A673 (cell line): ENCODE data around the gene PNLIPRP3. TPM values are rescaled to one million over a fixed set of nuclear protein-coding genes. Genes with fewer than 3 reads are reported as not detected.

Experiments used
- BruUV-seq: library from RNA; stranded (reverse); fragments of 400-500 nt; replicated peaks from 2 replicates; lab custom pipeline; 2021; lab: Mats Ljungman, UMichigan
- CTCF ChIA-PET: fragments of 300-600 bp; sonication (Branson Sonifier 250); formaldehyde crosslinking; loops from one replicate; lab custom pipeline; 2022; ENCODE audit warnings: antibody characterized with exemption; lab: Charles Lee
- POLR2A ChIA-PET: fragments of 300-600 bp; sonication (Branson Sonifier 250); formaldehyde crosslinking; loops from one replicate; lab custom pipeline; 2022; ENCODE audit warnings: antibody characterized with exemption; ENCODE audit not compliant: low non-redundant PET; lab: Charles Lee
- DNase-seq: peaks from one replicate; pipeline ENCODE4 v3.0.0-alpha.2; 2015; ENCODE audit warnings: low spot score
- H3K27ac ChIP-seq: fragments of 200-600 bp; sonication (generic); 2 replicates; pipeline ENCODE4 v1.5.1; 2016; ENCODE audit warnings: mixed run types, low read depth, mild to moderate bottlenecking, mixed read lengths, antibody characterized with exemption, low read length; ENCODE audit not compliant: poor library complexity, severe bottlenecking
- H3K27me3 ChIP-seq: fragments of 200-600 bp; sonication (generic); replicated peaks from 2 replicates; pipeline ENCODE4 v1.6.1; 2017; ENCODE audit warnings: mixed run types, low read depth, mild to moderate bottlenecking, mixed read lengths, antibody characterized with exemption, low read length; ENCODE audit not compliant: insufficient read depth, poor library complexity
- H3K36me3 ChIP-seq: fragments of 200-600 bp; sonication (generic); 2 replicates; pipeline ENCODE4 v1.6.1; 2016; ENCODE audit warnings: mixed run types, mild to moderate bottlenecking, mixed read lengths, antibody characterized with exemption, low read length; ENCODE audit not compliant: insufficient read depth, poor library complexity, severe bottlenecking
- H3K4me1 ChIP-seq: fragments of 200-600 bp; sonication (generic); 2 replicates; pipeline ENCODE4 v1.6.1; 2017; ENCODE audit warnings: mixed run types, mild to moderate bottlenecking, mixed read lengths, antibody characterized with exemption, low read length; ENCODE audit not compliant: insufficient read depth, poor library complexity, severe bottlenecking
- H3K4me3 ChIP-seq: fragments of 200-600 bp; sonication (generic); 2 replicates; pipeline ENCODE4 v1.5.1; 2016; ENCODE audit warnings: low read depth, mixed run types, mild to moderate bottlenecking, mixed read lengths, low read length; ENCODE audit not compliant: poor library complexity, severe bottlenecking
- H3K9me3 ChIP-seq: fragments of 200-600 bp; sonication (generic); 2 replicates; pipeline ENCODE4 v1.6.1; 2016; ENCODE audit warnings: mixed run types, low read depth, mild to moderate bottlenecking, mixed read lengths, antibody characterized with exemption, low read length; ENCODE audit not compliant: poor library complexity, severe bottlenecking
- EZH2 ChIP-seq: fragments of 200-600 bp; sonication (generic); IDR thresholded peaks from 2 replicates; pipeline ENCODE4 v1.6.1; 2017; ENCODE audit warnings: borderline replicate concordance, low read depth, mild to moderate bottlenecking, mixed read lengths, antibody characterized with exemption, low read length; ENCODE audit not compliant: poor library complexity, severe bottlenecking
- intact Hi-C: fragments of 100-400 bp; cut with micrococcal nuclease; formaldehyde crosslinking; loops from one replicate; pipeline ENCODE4 v1.10.0; 2022; ENCODE audit not compliant: unreplicated experiment
- total RNA-seq: library from RNA; stranded (reverse); gene quantifications from 2 replicates; pipeline ENCODE4 v1.2.3, GENCODE V29; 2021
- TF ChIP-seq, protein P1 (sequence below): fragments of 300-800, 200-600 bp; sonication (generic); conservative IDR thresholded peaks from 2 replicates; pipeline ENCODE4 v1.5.1; 2017; ENCODE audit warnings: low read depth, mild to moderate bottlenecking, antibody characterized with exemption, low read length, moderate library complexity, mixed read lengths

Gene PNLIPRP3
- total RNA-seq, 1 experiment from 2014 or later, result not detected

DNA sequence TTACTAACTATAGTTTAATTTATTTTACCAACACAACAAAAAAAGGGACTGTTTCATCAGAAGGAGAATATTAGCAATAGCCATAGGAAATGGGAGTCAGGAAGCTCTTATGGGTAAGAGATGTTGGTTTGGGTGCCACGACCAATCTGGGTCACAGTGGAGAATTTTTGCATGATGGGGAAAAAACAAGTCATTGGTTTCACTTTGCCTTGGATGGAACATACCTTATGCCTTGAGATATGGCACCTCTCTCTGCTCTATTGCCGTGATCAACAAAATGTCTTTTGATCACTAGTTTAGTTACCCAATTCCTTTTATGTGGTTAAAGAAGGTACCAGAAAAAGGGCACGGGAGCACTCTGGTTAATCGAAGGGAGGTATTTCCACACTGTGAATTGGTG lies 48.2 kb downstream of the PNLIPRP3 start:
- TF ChIP-seq EZH2, result no peak
- TF ChIP-seq, protein P1, sequence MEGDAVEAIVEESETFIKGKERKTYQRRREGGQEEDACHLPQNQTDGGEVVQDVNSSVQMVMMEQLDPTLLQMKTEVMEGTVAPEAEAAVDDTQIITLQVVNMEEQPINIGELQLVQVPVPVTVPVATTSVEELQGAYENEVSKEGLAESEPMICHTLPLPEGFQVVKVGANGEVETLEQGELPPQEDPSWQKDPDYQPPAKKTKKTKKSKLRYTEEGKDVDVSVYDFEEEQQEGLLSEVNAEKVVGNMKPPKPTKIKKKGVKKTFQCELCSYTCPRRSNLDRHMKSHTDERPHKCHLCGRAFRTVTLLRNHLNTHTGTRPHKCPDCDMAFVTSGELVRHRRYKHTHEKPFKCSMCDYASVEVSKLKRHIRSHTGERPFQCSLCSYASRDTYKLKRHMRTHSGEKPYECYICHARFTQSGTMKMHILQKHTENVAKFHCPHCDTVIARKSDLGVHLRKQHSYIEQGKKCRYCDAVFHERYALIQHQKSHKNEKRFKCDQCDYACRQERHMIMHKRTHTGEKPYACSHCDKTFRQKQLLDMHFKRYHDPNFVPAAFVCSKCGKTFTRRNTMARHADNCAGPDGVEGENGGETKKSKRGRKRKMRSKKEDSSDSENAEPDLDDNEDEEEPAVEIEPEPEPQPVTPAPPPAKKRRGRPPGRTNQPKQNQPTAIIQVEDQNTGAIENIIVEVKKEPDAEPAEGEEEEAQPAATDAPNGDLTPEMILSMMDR, result no peak
- H3K27me3 ChIP-seq, result peaks cover 22% of the 10 kb centered on the region
- no peaks in the 10 kb centered on the region for H3K4me1 ChIP-seq
- intact Hi-C loops, result no loop called here
- H3K27ac ChIP-seq, result no peak overlapping the region
- no peaks in the 10 kb centered on the region for H3K36me3 ChIP-seq
- ChIA-PET POLR2A (no interaction called here), CTCF (no interaction called here)
- no peak overlapping the region for H3K4me3 ChIP-seq
- no peaks in the 10 kb centered on the region for H3K9me3 ChIP-seq
- BruUV-seq, result no TSS peak
- DNase-seq, result no peak

DNA sequence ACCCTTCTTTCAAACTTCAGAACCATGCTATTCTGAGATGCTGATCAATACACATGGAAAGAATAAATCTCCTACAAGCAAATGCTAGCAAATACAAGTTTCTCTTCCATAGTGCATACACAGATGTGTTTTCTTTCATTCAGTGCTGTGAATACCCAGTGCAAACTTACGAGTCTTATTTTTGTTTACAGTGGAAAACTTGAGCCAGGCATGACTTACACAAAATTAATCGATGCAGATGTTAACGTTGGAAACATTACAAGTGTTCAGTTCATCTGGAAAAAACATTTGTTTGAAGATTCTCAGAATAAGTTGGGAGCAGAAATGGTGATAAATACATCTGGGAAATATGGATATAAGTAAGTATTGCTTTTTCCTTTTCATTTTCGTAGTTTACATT lies 48.8 kb downstream of the PNLIPRP3 start:
- no TSS peak for BruUV-seq
- intact Hi-C loops, result no loop called here
- Histone ChIP-seq H3K27me3 (peaks cover 22% of the 10 kb centered on the region), H3K4me3 (no peak overlapping the region), H3K4me1 (no peaks in the 10 kb centered on the region), H3K9me3 (no peaks in the 10 kb centered on the region), H3K36me3 (no peaks in the 10 kb centered on the region), H3K27ac (no peak overlapping the region)
- CTCF ChIA-PET, result no interaction called here
- no peak for DNase-seq
- TF ChIP-seq, protein P1, result no peak
- TF ChIP-seq EZH2, result no peak
- POLR2A ChIA-PET, result no interaction called here

DNA sequence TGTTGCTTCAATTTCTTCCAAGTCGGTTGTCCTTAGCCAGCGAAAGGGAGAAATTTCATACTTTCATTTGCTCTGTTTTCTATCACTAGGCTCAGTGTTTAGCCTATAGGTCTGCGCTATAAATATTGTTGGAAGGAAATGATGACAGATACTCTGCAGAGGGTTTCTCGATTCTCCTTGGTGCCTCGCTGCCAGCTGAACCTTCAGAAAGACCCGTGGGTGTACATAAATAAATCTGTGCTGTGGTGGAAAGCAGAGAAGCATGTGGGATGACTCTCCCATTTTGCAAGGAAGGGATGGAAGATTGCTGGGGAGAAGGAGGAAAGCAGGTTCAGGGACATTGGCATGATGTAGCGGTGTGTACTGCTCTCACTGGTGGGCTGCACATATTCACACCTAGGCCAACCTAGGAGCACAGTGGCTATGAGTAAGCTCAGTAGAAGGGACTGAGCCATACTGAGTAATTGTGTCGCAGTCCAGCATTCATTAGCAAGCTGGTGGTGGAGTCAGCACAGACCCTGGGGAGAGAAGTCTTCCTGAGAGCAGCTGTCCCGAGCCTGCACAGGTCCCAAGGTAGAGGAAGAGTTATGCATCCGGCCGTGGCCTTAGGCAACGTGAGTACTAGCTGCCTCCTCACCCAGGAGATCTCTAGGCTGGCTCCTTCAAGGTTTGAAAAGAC lies 50.5 kb downstream of the PNLIPRP3 start:
- no TSS peak for BruUV-seq
- H3K9me3 ChIP-seq, result no peaks in the 10 kb centered on the region
- CTCF ChIA-PET, result no interaction called here

More for the DNA sequence above, 50.5 kb downstream of the PNLIPRP3 start:
- POLR2A ChIA-PET, result no interaction called here
- Histone ChIP-seq H3K27me3 (peaks cover 22% of the 10 kb centered on the region), H3K4me1 (no peaks in the 10 kb centered on the region), H3K36me3 (no peaks in the 10 kb centered on the region), H3K27ac (no peak overlapping the region), H3K4me3 (no peak overlapping the region)
- TF ChIP-seq, protein P1, result no peak
- no peak for TF ChIP-seq EZH2
- intact Hi-C loops, result no loop called here
- DNase-seq, result no peak
